DND-41 (cell line): ENCODE data around the gene RGS1.

ENCODE experiments used
- EZH2 ChIP-seq: IDR thresholded peaks from 3 replicates; pipeline ENCODE4 v1.6.1; 2012; ENCODE audit warnings: borderline replicate concordance, low read depth, mild to moderate bottlenecking, moderate library complexity, low read length, inconsistent platforms; ENCODE audit not compliant: severe bottlenecking
- TF ChIP-seq, protein P1 (sequence below): IDR thresholded peaks from 2 replicates; pipeline ENCODE4 v1.5.1; 2012; ENCODE audit warnings: borderline replicate concordance, low read length, moderate library complexity, mild to moderate bottlenecking; ENCODE audit not compliant: poor library complexity, severe bottlenecking; ENCODE audit errors: extremely low read depth

DNA sequence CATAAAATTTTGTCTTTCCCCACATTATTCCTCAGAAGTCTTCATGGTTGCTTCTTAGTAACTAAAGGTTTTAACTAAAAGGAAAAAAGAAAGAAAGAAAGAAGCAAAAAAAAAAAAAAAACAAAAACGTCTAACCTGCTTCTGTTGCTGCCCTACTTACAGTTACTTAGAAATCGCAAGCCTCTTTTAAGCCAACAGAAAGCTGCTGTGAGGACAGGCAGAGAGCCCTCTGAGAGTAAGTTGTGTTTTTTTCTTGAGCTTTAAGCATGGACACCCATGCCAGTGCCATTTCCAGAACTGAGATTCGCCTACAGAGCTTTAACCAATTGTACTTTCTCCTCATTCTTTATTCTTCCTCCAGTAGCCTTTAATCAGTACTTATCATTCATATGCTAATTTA is 25.6 kb upstream of the RGS1 start:
- TF ChIP-seq, protein P1, sequence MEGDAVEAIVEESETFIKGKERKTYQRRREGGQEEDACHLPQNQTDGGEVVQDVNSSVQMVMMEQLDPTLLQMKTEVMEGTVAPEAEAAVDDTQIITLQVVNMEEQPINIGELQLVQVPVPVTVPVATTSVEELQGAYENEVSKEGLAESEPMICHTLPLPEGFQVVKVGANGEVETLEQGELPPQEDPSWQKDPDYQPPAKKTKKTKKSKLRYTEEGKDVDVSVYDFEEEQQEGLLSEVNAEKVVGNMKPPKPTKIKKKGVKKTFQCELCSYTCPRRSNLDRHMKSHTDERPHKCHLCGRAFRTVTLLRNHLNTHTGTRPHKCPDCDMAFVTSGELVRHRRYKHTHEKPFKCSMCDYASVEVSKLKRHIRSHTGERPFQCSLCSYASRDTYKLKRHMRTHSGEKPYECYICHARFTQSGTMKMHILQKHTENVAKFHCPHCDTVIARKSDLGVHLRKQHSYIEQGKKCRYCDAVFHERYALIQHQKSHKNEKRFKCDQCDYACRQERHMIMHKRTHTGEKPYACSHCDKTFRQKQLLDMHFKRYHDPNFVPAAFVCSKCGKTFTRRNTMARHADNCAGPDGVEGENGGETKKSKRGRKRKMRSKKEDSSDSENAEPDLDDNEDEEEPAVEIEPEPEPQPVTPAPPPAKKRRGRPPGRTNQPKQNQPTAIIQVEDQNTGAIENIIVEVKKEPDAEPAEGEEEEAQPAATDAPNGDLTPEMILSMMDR = no peak
- TF ChIP-seq EZH2 = no peak
